ENCODE data around the gene CGB5. TPM values are rescaled to one million over a fixed set of nuclear protein-coding genes. Genes with fewer than 3 reads are reported as not detected.
"Not testable (repeated sequence)": the region's sequence is repeated elsewhere in the genome, so short reads cannot be mapped to it uniquely, and the experiment has no call there.

Gene CGB5
- total RNA-seq (2014; rRNA removed; shearing (Covaris generic)) = not detected in 2 replicates

- not testable (repeated sequence) for H3K36me3 ChIP-seq; H3K27me3 ChIP-seq; H3K4me3 ChIP-seq; H3K27ac ChIP-seq; DNase-seq; H3K4me1 ChIP-seq; H3K9me3 ChIP-seq (replicated peaks)
Measured at GRCh38 chr19:49043548-49043947, at the start of gene CGB5. Gene CGB5 (plus strand): TSS chr19:49043848. CDS start chr19:49044210, 362 bp downstream.

GRCh38 chr19:48994035-48994386 is 49.6 kb upstream of the CGB5 start:
- DNase-seq = no peak
- Histone ChIP-seq H3K27ac (peak overlapping the region; percentile 51), H3K27me3 (no peaks in the 10 kb centered on the region), H3K4me3 (peak overlapping the region; percentile 63), H3K36me3 (no peaks in the 10 kb centered on the region; the same call in 1 of the 2 replicates), H3K4me1 (peaks cover 12% of the 10 kb centered on the region), H3K9me3 (replicated peaks) (no peaks in the 10 kb centered on the region)

GRCh38 chr19:48997972-48998371 is 45.7 kb upstream of the CGB5 start:
- peak; percentile 81 to 84 for DNase-seq
- Histone ChIP-seq H3K27me3 (no peaks in the 10 kb centered on the region), H3K36me3 (peaks cover 7% of the 10 kb centered on the region; the same call in 1 of the 2 replicates)

GRCh38 chr19:48999481-49000325 is 43.9 kb upstream of the CGB5 start:
- H3K9me3 ChIP-seq (replicated peaks) = no peaks in the 10 kb centered on the region
- no peak overlapping the region for H3K27ac ChIP-seq
- H3K36me3 ChIP-seq = peaks cover 12% of the 10 kb centered on the region; the same call in 1 of the 2 replicates
- peak; percentile 48 to 59 for DNase-seq
- no peak overlapping the region for H3K4me3 ChIP-seq
- H3K4me1 ChIP-seq = no peaks in the 10 kb centered on the region
- no peaks in the 10 kb centered on the region for H3K27me3 ChIP-seq

More at GRCh38 chr19:48997972-48998371, 45.7 kb upstream of the CGB5 start:
- no peaks in the 10 kb centered on the region for H3K9me3 ChIP-seq (replicated peaks)
- no peak overlapping the region for H3K4me3 ChIP-seq
- H3K27ac ChIP-seq = no peak overlapping the region
- H3K4me1 ChIP-seq = no peaks in the 10 kb centered on the region

- DNase-seq = no peak
- Histone ChIP-seq H3K4me1 (no peaks in the 10 kb centered on the region), H3K27me3 (no peaks in the 10 kb centered on the region), H3K27ac (no peak overlapping the region), H3K4me3 (no peak overlapping the region), H3K36me3 (peaks cover 24% of the 10 kb centered on the region), H3K9me3 (replicated peaks) (no peaks in the 10 kb centered on the region)
Measured at GRCh38 chr19:49004133-49004532, 39.5 kb upstream of the CGB5 start.

- H3K27ac ChIP-seq = no peak overlapping the region
- H3K9me3 ChIP-seq (replicated peaks) = no peaks in the 10 kb centered on the region
- H3K4me3 ChIP-seq = no peak overlapping the region
- H3K36me3 ChIP-seq = peaks cover 29% of the 10 kb centered on the region
- H3K27me3 ChIP-seq = no peaks in the 10 kb centered on the region
- no peaks in the 10 kb centered on the region for H3K4me1 ChIP-seq
- no peak for DNase-seq
Measured at GRCh38 chr19:49004964-49005614, 38.6 kb upstream of the CGB5 start.

GRCh38 chr19:49006905-49007304 is 36.7 kb upstream of the CGB5 start:
- Histone ChIP-seq H3K9me3 (replicated peaks) (no peaks in the 10 kb centered on the region), H3K36me3 (peaks cover 37% of the 10 kb centered on the region), H3K4me1 (no peaks in the 10 kb centered on the region), H3K27ac (no peak overlapping the region), H3K27me3 (no peaks in the 10 kb centered on the region), H3K4me3 (no peak overlapping the region)
- DNase-seq = no peak

- H3K27ac ChIP-seq = no peak overlapping the region
- H3K4me1 ChIP-seq = no peaks in the 10 kb centered on the region
Measured at GRCh38 chr19:49009828-49010227, 33.8 kb upstream of the CGB5 start.

GRCh38 chr19:49010453-49010852 is 33.2 kb upstream of the CGB5 start:
- no peak for DNase-seq
- Histone ChIP-seq H3K27me3 (no peaks in the 10 kb centered on the region), H3K9me3 (replicated peaks) (no peaks in the 10 kb centered on the region), H3K4me1 (no peaks in the 10 kb centered on the region), H3K36me3 (peaks cover 35% of the 10 kb centered on the region), H3K4me3 (no peak overlapping the region), H3K27ac (no peak overlapping the region)

More at GRCh38 chr19:49009828-49010227, 33.8 kb upstream of the CGB5 start:
- Histone ChIP-seq H3K4me3 (no peak overlapping the region), H3K36me3 (peaks cover 31% of the 10 kb centered on the region), H3K27me3 (no peaks in the 10 kb centered on the region), H3K9me3 (replicated peaks) (no peaks in the 10 kb centered on the region)
- DNase-seq = no peak

- H3K27me3 ChIP-seq = no peaks in the 10 kb centered on the region
- H3K36me3 ChIP-seq = peaks cover 29% of the 10 kb centered on the region
- H3K4me1 ChIP-seq = no peaks in the 10 kb centered on the region
- DNase-seq = no peak
- no peak overlapping the region for H3K27ac ChIP-seq
- H3K9me3 ChIP-seq (replicated peaks) = no peaks in the 10 kb centered on the region
- H3K4me3 ChIP-seq = no peak overlapping the region
Measured at GRCh38 chr19:49011194-49011593, 32.5 kb upstream of the CGB5 start.

- Histone ChIP-seq H3K27ac (no peak overlapping the region), H3K4me3 (no peak overlapping the region), H3K4me1 (no peaks in the 10 kb centered on the region), H3K36me3 (peaks cover 24% of the 10 kb centered on the region), H3K9me3 (replicated peaks) (no peaks in the 10 kb centered on the region), H3K27me3 (no peaks in the 10 kb centered on the region)
- no peak for DNase-seq
Measured at GRCh38 chr19:49014123-49014869, 29.4 kb upstream of the CGB5 start.

- Histone ChIP-seq H3K27me3 (no peaks in the 10 kb centered on the region), H3K27ac (no peak overlapping the region), H3K4me3 (no peak overlapping the region), H3K4me1 (no peaks in the 10 kb centered on the region), H3K36me3 (peaks cover 18% of the 10 kb centered on the region), H3K9me3 (replicated peaks) (no peaks in the 10 kb centered on the region)
- no peak for DNase-seq
Measured at GRCh38 chr19:49014870-49015255, 28.8 kb upstream of the CGB5 start.

GRCh38 chr19:49016067-49016839 is 27.4 kb upstream of the CGB5 start:
- Histone ChIP-seq H3K27ac (no peak overlapping the region), H3K4me1 (no peaks in the 10 kb centered on the region), H3K36me3 (peaks cover 11% of the 10 kb centered on the region), H3K4me3 (no peak overlapping the region), H3K9me3 (replicated peaks) (no peaks in the 10 kb centered on the region), H3K27me3 (no peaks in the 10 kb centered on the region)
- no peak for DNase-seq

- Histone ChIP-seq H3K27me3 (no peaks in the 10 kb centered on the region), H3K4me1 (no peaks in the 10 kb centered on the region), H3K4me3 (peak within 1 kb of the TSS; percentile 45), H3K27ac (no peak within 1 kb of the TSS), H3K36me3 (peaks cover 7% of the 10 kb centered on the region), H3K9me3 (replicated peaks) (no peaks in the 10 kb centered on the region)
- DNase-seq = no peak
Measured at GRCh38 chr19:49017041-49017665, 26.5 kb upstream of the CGB5 start, which contains the start of gene LHB. Gene LHB (minus strand): TSS chr19:49017091. CDS start chr19:49017081, 10 bp downstream.

Data from SJCRH30 (cell line).